Kidney epithelial cell (primary cell): ENCODE measurements around the gene CPB1. TPM values are rescaled to one million over a fixed set of nuclear protein-coding genes. Genes with fewer than 3 reads are reported as not detected.

Experiments
- DNase-seq: peaks from one replicate; pipeline ENCODE4 v3.0.0-alpha.2; 2010; ENCODE audit warnings: low read depth
- H3K27me3 ChIP-seq: 2 replicates; pipeline ENCODE4 v1.6.0; 2011; ENCODE audit warnings: low read length; ENCODE audit not compliant: control insufficient read depth, insufficient read depth
- H3K36me3 ChIP-seq: 2 replicates; pipeline ENCODE4 v1.5.1; 2011; ENCODE audit warnings: low read length; ENCODE audit not compliant: control insufficient read depth, insufficient read depth
- H3K4me3 ChIP-seq: 2 replicates; pipeline ENCODE4 v1.5.1; 2011; ENCODE audit warnings: low read depth, mild to moderate bottlenecking, control low read depth, low read length
- CTCF ChIP-seq: IDR thresholded peaks from 2 replicates; pipeline ENCODE4 v1.5.1; 2011; ENCODE audit warnings: mild to moderate bottlenecking, moderate library complexity, low read length, control low read depth, inconsistent platforms; ENCODE audit not compliant: insufficient read depth, poor library complexity, severe bottlenecking
- total RNA-seq: library from RNA; depleted of rRNA; stranded (reverse); fragments of >200 nt; gene quantifications from 2 replicates; pipeline ENCODE4 v1.2.3, GENCODE V29; 2015

Gene CPB1
- total RNA-seq, 1 donor from 2014 or later = not detected

- no peak overlapping the region for H3K4me3 ChIP-seq
- no peak for TF ChIP-seq CTCF
- DNase-seq = no peak
- H3K27me3 ChIP-seq = no peaks in the 10 kb centered on the region
- H3K36me3 ChIP-seq = no peaks in the 10 kb centered on the region
Observed at GRCh38 chr3:148790851-148791735, 36.5 kb upstream of the CPB1 start.

DNA sequence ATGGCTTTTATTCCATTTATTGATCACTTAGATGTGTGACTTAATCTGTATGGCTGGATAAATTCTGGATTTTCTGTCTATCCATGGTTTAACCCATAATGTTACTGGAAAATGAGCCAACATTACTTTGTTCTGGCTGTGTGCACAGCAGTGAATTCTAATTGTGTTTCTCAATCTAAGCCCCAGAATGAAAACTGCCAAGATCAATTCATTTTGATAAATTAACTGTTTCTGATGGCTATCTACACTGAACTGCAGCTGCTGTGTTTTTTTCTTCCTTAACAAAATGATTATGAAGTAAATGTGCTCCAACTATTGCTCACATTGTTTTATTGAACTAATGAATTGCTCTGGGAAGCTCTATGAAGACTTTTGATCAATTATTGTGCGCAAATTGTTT is 35.7 kb upstream of the CPB1 start:
- Histone ChIP-seq H3K36me3 (no peaks in the 10 kb centered on the region), H3K27me3 (no peaks in the 10 kb centered on the region), H3K4me3 (no peak overlapping the region)
- no peak for TF ChIP-seq CTCF
- no peak for DNase-seq

DNA sequence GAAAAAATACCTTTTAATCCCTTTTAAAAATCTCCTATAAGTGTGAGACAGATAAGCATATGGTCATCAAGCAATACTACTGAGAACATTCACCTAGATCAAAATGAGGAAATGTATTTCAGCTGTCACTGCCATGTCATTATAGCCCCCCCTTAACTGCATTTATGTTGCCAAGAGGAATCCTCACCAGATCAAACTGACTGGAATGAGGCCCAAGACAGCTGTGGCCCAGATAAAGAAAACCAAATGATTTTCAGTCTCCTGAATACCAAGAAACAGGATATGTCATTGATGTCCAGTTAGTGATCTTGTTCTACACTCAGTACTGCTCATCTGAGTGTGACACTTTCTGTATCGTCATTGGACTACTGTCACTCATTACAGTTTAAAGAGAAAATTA is 35.1 kb upstream of the CPB1 start:
- H3K27me3 ChIP-seq = no peaks in the 10 kb centered on the region
- H3K4me3 ChIP-seq = no peak overlapping the region
- DNase-seq = no peak
- TF ChIP-seq CTCF = no peak
- no peaks in the 10 kb centered on the region for H3K36me3 ChIP-seq

DNA sequence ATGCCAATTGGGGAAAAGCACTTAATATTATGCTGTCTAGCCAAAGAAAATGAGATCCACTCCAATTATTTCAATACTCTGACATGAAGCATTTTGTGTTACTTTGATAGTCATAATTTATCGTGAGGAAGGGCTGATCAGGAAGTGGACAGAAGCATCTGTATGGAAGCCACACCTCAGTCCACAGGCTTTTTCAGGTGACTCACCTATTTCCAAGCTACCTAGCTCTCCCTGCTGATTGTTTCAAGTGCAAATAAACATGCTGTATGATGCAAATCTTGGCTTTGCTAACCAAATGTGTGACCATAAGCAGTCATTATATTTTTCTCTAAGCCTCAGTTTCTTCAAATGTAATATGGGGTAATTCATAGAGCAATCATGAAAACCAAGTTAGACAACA is 30.8 kb upstream of the CPB1 start:
- H3K27me3 ChIP-seq = no peaks in the 10 kb centered on the region
- H3K4me3 ChIP-seq = no peak overlapping the region
- no peaks in the 10 kb centered on the region for H3K36me3 ChIP-seq
- no peak for TF ChIP-seq CTCF
- no peak for DNase-seq

DNA sequence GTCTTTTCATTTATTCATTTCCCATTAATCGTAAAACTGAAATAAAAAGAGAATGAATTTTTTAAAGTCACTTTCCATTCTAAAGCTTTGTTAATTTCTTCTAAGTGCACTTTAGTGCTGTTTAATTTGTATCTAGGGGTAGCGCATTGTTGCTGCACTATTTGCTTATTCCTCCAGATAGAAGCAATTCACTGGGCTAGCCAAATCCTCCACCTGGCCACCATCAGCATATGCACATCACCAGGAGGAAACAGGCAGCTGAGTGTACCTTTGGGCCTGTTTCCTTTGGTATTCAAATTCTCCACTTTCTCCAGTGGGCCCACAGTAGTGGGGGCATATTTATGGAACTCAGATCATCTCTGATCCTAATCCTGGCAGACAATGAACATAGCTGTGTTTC is 29.8 kb upstream of the CPB1 start:
- no peak for TF ChIP-seq CTCF
- Histone ChIP-seq H3K27me3 (no peaks in the 10 kb centered on the region), H3K36me3 (no peaks in the 10 kb centered on the region), H3K4me3 (no peak overlapping the region)
- DNase-seq = no peak

DNA sequence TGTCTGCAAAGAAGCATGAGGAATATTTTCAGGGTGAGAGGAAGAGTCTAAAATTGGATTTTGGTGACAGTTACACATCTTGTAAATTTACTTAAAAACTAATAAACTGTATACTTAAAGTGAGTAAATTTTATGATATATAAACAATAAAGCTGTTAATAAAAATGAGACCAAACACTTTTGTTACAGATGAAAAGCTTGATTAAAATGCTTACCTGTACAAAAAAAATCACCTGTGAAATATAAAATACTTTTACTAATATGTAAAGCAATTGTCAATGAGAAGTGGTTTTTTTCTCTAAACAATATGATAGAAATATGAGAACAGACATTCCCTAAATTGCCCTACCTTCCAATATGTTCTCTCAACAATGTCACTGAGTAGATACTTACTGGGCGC is 27.2 kb upstream of the CPB1 start:
- H3K4me3 ChIP-seq = no peak overlapping the region
- no peaks in the 10 kb centered on the region for H3K27me3 ChIP-seq
- no peak for TF ChIP-seq CTCF
- no peak for DNase-seq
- no peaks in the 10 kb centered on the region for H3K36me3 ChIP-seq
